Activated CD4-positive, alpha-beta T cell treated with anti-CD3 and anti-CD28 coated beads for 24 hours (primary cell): ENCODE data around the gene ISM1.
A peak's percentile ranks its signal among the peaks of the same experiment; 100 is the strongest.

Experiments used
- DNase-seq, 2 donors: peaks; one replicate each; pipeline ENCODE4 v3.0.0-alpha.2; 2020; ENCODE audit warnings: low read depth in 2 of 2

The ISM1 gene

GRCh38 chr20:13256606-13257005 lies 35.5 kb downstream of the ISM1 start:
- DNase-seq: no peak

DNA sequence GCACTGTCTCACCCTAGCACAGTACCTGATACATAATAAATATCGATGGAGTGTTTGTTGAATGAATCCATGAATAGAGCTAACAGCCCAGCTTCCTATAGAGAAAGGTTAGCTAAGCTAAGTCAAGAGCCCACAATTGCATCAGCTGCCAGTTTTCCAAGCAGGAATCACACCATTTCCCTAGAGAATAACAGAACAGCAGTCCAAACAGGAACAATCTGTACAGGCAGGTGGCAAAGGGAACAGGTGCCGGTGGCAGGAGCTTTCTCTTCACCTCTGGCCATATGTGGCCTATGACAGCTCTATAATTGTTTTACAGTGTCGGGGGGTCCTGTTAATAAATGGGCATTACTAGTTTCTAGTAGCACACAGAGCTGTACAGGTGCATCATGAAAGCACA lies 38.8 kb downstream of the ISM1 start:
- no peak for DNase-seq

GRCh38 chr20:13260650-13261279 lies 39.7 kb downstream of the ISM1 start:
- no peak for DNase-seq

DNA sequence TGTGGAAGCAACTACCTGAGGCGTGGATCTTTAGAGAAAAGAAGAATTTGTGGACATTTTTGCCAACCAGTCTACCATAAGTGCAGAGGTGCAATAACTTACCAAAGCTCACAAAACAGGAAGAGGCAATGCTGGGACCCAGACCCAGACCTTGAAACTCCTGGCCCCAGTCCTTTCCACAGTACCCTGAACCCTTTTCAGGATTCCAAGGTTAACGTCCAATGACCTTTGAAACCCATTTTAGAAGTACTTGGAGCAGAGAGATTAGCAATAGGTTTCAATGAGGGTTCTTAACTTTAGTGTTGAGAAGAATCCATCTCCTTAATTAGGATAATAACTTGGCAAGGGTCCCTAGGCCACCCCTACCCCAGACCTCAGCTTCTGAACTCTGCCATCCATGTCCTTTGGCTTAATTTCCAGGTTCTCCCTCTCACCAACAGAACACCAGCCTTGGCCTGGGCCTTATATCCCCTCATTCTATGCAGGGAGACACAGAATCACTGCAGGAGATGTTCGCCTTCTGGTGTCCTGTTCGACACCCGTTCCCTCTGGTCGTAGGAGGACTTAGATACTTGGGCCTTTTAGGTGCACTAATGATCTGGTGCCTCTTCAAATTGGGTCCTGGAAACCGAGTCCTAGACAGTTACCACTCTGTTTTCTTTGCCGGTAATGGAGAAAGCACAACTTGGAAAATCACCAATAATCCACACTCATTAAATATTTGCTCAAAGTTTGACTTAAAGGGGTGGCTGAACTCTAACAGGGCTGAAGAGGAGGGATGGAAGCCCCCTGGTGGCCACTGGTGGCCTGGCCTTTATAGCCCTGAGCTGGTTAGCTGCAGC lies 40.6 kb downstream of the ISM1 start:
- DNase-seq: peak; percentile 46 to 49

GRCh38 chr20:13262302-13262650 lies 41.2 kb downstream of the ISM1 start:
- DNase-seq: no peak

DNA sequence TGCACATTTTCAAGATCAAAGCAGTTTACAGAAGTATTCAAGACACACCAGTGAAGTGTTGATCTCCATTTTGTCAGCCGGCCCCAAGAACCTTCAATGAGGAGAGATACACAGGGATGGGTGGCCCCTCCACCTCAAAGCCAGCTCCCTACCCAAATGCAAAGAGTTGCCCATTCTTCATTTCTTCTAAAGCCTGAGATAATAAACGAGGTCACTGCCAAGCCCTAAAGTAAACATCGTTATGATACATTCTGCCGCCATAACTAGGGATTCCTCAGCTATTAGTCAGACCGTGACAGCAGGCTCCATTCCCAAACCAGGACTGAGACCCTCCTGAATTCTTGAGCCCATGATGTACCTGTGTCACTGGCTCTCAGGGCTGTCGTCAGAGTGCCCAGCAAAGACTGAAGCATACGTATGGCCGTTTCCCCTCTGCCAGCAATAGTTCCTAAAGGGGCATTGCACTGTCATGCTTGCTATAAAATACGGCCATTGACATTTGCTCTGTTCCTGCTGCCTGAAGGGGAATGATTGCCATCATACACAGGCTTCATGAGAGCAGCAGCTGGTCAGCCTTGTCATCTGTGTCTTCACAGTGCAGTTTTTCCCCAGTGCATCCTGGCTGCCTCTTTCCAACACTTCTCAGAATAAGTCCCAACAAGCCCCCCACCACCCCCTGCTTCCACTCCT lies 41.7 kb downstream of the ISM1 start:
- DNase-seq: no peak

GRCh38 chr20:13263451-13263850 lies 42.4 kb downstream of the ISM1 start:
- no peak for DNase-seq

DNA sequence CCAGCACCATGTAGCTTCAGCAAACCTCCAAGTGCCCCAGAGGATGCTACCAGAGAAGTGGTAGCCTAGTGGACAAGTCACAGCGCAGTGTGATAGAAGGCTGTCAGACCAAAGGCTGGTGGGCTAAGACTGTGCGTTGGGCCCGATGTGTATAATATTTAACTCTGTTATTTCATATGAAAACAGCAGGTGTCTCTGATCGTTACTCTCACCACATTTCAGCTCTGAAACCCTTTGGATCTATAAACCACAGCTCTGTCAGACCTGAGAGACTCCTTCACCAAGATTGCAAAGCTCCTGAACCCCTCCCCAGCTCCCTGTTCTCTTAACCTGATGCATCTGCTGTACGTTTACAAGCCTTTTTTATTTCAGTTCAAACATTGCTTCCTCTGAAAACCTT lies 43.8 kb downstream of the ISM1 start:
- DNase-seq: no peak

DNA sequence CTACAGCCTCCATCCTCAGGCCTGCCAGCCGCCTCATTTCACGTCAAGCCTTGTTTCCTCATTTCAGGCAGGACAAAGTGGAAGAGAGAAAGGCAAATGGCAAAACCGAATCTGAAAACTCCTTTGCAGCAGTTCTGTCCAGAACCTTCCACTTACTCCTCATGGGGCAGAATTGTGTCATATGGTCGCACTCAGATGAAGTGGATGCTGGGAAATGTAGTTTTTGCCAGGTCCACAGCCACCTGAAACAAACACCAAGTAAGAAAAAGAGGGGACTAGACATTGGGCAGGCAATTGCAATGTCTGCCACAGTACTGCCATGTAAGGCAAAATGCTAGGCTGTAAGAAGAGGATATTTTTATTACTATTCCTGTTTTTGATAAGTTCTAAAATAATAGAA lies 44.9 kb downstream of the ISM1 start:
- no peak for DNase-seq

DNA sequence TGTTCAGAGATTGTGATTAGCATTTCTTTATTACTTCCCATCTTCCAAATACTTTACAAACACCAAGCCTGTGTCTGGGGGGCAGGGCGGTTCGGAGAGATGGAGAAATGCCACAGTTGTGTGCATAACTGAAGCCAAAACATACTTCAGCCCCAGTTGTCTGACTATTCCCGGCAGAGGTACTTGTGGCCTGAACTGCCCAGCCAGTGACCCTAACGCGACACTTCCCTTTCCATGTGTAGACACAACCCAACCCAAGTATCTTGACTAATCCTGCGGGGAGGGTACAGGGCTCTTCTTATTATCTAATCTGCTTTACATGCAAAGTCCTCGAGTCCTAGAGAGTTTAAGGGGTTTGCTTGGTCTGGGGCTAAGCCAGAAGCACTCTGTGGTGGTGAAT lies 46.2 kb downstream of the ISM1 start:
- DNase-seq: no peak

- DNase-seq: no peak
These were observed 47.9 kb downstream of the ISM1 start for GRCh38 chr20:13268953-13269352.

DNA sequence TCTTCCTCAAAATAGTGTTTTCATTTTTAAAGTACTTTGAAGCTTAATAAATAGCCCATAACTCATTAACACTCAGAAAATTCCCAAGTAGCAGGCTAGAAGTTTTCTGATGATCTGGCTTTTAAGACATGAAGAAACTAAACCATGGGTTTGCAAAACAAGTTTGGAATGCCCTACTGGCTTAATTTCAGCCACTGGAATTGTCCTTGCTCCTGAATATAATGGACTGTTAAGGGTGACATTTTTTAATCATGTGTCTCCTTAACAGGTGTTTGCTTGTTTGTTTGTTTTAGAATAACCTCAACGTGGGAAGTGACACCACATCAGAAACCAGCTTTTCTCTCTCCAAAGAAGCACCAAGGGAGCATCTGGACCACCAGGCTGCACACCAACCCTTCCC lies 49.1 kb downstream of the ISM1 start:
- no peak for DNase-seq

DNA sequence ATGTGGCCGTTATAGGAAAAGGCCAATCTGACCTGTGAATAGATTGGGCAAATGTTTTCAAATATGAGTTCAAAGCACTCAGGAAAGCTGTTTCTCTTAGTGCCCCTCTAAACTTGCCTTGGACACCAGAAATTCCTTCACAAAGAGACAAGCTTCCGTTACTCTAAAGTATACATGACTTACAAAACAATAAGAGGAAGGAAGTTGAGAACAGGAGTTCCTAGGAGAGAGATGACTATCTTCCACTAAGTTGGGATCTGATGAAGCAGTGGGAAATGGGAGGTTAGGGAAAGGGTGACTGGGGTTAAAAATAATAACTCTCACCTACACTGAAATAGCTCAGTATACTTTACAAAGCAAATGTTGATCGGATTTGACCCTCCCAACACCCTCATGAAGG lies 50.0 kb downstream of the ISM1 start:
- no peak for DNase-seq

- DNase-seq: no peak
These were observed 51.2 kb downstream of the ISM1 start for GRCh38 chr20:13271977-13272975.

GRCh38 chr20:13274275-13274861 lies 53.3 kb downstream of the ISM1 start:
- DNase-seq: no peak

DNA sequence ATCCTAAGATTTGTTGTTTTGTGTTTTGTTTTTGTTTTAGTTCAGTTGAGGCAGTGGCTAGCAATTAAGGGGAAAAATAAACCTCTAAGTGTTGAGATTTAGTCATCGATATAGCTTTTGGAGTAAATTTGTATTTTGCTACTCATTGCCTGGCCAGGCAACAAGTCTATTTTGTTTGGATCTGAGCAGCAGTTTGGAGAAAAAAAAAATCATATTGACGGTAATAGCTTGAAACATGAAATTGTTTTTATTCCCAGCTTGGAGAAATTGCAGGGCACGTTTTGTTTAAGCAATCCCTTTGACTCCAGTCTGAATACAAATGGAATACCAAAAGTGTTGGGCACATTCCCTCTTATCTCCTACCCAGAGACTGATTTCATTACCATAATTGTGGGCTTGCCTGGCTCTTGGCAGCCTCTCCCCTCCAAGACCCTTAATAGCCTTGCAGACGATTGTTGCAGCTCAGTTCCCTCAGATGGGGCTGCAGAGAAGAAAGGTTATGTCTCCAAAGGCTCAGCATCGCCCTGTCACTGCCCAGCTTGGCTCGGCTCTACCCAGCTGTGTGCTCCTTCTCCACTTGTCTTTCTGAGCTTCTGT lies 56.0 kb downstream of the ISM1 start:
- no peak for DNase-seq

DNA sequence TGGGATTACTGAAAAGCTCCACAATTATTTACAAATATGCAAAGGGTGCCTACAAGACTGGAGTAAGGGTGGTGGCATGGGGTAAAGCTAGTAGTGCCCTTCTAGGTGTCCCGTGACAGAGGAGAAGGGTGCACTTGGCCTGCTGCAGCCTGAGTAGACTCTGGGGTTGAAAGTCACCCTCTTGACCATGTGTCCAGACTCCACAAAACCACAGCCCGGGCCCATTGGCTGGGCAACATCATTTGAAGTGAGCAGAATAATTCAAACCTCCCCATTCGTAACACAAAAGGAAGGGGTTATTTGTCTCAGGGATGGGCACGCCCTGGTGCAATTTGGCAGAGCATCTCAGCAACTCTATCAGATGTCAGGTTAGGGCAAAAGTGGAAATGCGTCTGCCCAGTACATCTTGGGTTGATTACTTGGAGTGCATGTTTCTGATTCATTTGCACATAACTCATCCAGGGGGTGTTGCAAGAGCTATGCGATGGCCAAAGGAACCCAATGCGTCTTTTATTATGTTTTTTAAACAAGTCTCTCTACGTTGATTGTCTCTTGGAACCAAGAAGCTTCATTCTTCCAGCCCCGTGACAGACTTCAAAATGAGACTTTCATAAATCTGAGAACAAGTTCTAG lies 56.7 kb downstream of the ISM1 start:
- DNase-seq: no peak

GRCh38 chr20:13278812-13279570 lies 57.9 kb downstream of the ISM1 start:
- no peak for DNase-seq

GRCh38 chr20:13280609-13281324 lies 59.7 kb downstream of the ISM1 start:
- DNase-seq: no peak
